Embryonic facial prominence (tissue), 1 donor: ENCODE measurements around the gene BCCIP.

ENCODE experiments used
- DNase-seq: peaks from one replicate; pipeline ENCODE4 v3.0.0-alpha.2; 2016; ENCODE audit errors: extremely low spot score

BCCIP gene

DNA sequence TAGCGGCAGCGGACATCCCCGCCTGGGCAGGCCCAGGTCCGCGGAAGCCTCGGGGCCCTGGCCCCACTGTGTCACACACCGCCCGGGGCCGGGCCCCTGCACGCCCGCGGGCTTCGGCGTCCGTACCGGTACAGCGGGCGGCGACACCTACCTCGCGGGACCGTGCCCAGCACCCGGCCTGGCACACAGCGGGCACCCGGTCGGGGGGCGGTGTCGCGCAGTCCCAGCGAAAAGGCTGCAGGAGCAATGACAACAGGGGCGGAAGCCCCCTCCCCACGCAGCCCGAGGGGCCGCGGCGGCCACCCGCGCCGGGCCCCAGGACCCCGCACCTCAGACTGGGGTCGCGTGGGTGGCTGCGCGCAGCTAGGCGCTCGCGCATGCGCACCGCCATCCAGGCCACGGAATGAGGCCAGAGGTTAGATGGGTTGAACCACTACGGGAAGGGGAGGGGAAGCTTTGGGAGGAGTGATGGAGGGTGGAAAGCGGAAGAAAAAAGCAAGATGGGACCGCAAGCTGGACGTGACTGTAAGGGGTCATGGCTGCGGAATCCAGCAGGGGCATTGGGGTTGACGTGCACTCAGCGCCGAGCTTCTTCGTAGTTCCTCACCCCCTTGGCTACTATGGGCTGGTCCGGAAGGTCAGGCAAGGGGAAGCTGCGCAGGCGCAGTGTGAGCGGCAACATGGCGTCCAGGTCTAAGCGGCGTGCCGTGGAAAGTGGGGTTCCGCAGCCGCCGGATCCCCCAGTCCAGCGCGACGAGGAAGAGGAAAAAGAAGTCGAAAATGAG is at the start of gene BCCIP, which contains the start of gene UROS:
BCCIP (plus strand) TSS at position 669 of the 785 bp plus-strand sequence; CDS start at position 681, 12 bp downstream.
UROS (minus strand) TSS at position 381 of the 785 bp plus-strand sequence. CDS start 6,759 bp downstream, outside the sequence.
- DNase-seq = peak; percentile 84

DNA sequence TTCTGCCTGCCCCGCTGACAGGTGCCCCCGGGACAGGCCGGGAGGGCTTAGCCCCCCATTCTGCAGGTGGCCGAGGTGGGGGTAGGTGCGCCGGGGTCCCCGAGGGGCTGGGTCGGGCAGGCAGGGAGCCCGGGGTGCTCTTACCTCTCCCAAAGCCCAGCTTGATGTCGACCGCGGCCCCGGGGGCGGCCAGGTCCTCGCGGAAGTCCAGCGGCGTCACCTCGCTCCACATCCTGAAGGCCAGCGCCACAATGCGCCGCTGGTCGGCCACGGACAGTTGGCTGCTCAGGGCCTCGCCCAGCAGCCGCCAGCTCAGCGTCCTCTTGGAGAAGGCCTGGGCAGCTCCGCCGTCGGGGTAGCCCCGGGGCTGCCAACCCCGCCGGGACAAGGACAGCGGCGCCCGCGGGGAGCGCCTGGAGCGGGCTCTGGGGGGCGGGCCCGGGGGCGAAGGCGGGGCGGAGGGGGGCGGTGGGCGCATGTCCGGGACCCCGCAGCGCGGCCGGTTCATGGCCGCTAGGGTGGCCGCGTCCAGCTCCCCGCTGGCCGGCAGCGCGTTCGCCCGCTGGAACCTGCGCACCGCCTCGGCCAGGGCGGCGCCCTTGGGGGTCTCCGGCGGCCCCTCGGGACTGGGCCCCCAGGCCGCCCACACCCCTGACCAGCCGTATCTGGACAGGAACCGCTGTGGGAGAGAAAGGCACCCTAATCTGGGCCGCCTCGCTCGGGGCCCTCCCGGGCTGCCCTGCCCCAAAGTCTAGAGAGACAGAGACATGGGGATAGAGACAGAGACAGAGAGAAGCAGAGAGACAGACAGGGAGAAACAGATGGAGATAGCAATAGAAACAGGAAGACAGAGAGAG is 49.4 kb upstream of the BCCIP start:
- DNase-seq = no peak

DNA sequence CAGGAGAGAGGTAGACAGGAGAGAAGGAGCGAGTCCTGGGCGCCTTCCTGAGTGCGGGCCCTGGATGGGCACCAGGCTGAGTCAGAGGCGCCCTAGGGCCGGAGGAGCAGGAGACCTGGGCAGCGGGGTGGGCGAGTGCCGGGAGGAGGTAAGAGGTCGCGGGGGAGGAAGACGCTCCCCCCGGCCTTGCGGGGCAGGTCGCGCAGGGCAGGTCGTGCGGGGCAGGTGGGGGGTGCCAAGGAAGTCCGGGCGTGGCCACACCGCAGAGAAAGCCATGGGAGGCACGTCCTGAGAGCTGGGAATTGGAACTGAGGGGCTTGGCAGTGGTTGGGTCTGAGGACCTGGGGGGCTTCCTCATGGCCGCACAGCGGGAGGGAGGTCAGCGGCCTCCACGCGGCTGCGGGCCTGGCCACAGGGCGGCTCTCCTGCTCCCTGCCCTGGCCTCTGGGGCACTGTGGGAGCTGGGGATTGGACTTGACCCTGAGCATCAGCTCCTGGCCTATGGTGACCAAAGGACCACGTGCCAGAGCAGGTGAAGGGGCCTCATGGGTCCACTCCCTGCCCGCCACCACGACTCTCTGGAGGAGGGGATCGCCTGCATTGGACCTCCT is 48.7 kb upstream of the BCCIP start:
- no peak for DNase-seq

DNA sequence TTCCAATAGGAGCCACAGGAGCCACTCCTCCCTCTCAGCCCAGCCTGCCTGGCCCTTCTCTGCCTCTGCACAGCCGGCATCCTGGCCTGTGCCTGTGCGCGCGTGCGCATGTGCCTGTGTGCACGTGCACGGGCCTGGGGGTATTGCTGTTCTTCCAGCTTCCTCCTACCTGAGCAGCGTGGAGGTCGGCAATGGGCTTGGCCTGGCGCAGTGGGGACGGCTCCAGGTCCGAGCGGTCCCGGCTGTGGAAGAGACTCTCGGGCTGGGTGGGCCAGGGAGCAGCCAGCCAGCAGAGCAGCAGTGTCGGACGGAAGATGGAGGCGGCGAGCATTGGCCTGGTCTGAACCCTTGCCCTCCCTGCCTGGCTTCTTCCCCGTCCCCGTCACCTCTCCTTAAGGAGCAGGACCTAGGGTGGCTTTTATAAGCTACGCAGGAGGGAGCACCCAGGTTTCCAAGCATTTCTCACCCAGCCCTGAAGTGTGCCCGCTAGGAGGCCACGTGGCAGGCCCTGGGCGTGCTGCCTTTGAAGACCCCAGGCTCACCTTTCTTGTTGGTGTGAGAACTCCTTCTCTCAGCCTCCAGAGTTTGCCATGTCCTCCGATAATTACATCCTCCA is 47.7 kb upstream of the BCCIP start, which contains the start of gene MMP21:
MMP21 (minus strand) TSS at position 331 of the 616 bp plus-strand sequence; CDS start at position 331, 0 bp downstream.
- no peak for DNase-seq

DNA sequence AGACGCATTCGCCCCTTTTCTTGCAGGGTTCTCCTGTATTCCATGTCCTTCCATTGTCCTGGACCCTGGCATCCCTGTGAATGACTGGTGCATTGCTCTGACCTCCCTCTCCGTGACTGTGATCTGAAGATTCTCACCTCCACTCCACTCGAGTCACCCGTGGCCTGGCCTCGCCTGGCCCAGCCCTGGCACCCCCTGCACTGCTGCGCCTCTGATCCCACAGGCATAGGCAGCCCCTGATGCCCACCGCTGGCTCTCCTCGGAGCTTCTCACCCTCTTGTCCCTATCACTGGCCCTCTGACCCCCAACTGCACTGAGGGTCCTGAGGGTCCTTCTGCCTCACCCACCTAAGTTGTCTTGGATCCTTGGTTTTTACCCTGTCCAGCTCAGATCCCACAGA is 45.5 kb upstream of the BCCIP start:
- no peak for DNase-seq

DNA sequence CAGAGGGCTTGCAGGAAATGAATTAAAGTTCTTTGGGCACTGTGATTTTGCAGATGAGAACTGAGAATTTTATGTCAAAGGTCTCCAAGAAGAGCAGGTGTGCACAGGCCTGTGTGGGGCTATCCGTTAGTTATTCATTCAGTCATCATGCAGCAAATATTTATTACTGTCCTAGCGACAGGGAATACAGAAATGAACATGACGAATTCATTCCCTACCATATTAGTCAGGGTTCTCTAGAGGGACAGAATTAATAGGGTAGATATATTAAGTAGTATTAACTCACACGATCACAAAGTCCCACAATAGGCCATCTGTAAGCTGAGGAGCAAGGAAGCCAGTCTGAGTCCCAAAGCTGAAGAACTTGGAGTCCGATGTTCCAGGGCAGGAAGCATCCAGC is 44.8 kb upstream of the BCCIP start:
- no peak for DNase-seq

DNA sequence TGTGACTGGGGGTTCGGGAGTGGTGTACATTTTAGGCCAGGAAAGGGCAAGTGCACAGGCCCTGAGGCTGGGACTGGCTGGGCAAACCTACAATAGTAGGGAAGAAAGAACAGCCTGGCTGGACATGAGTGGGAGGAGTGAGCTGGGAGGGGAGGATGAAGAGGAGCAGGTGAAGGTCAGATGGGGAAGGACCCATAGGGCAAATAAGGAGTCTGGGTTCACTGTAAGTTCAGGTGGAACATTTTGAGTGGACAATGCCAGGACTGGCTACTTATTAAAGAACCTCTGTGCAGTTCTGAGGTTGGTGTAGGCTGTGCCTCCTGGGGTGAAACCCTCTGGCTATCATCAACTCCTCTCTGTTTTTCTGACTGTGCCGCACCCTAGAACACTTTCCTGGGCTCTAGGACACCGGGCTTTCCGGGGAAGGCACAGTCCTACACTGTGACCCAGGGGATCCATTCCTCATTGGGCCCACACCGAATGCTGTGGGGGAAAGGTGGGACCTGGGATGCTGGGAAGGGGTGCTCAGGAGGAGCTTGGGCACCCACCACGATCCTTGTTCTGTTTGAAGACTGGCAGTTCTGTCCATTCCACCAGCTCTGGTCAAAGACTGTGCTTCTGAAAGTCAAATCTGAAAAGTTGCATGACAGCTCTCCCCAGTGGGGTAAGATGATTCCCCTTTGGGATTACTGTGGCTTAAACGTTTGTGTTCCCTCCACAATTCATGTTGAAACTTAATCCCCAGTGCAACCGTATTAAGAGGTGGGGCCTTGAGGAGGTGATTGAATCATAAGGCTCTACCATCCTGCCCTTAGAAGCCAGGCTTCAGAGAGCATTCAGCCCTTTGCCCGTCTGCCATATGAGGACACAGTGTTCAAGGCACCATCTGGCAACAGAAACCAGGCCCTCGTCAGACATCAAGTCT is 43.7 kb upstream of the BCCIP start:
- DNase-seq = no peak

DNA sequence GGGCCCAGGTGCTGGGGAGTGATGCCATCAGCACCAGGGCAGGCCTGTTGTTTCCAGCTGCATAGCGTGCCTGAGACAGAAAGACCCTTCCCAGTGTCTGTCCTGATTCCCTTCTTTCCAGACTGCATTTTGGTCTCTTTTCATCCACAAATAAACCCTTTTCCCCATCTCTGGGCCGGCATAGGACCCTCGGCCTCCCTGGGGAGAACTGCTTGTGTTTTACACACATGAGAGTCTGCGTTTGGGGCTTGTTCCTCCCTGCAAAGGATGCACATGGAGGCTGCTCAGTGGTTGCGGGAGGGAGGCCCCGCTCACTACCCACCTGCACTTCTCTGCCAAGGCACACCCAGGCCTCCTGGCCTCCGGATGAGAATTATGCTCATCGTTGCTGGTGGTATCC is 42.0 kb upstream of the BCCIP start:
- no peak for DNase-seq

DNA sequence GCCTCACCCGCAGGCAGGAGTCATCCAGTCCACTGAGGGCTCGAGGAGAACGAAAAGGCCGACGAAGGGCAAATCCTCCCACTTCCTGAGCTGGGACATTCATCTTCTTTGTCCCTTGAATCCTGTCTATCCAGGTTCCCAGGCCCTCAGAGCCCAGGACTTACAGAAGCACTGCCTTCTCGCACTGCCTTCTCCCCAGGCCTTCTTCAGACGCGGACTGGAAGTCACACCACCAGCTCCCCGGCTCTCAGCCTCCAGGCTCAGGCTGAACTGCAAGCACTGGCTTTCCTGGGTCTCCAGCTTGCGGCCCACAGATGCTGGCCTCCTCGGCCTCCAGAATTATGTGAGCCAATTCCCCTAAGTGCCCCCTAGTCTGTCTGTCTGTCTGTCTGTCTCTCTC is 41.3 kb upstream of the BCCIP start:
- DNase-seq = no peak

DNA sequence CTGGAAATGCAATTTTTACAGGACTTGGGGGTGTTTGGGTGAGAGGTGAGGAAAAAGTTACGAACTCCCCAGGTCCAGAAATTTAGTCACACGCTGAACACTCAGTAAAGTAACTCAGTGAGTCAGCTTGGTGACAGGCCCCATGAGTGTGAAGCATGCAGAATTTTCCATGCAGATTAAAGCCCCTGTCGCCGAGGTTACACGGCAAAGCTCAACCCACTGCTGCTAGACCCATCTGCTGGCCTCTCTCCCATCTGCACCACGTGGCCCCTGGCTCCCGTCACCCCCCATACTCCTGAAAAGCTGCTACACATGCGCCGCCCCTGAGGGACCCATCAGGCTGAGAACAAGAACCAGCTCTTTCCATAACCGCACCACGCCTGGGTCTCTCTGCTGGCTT is 40.7 kb upstream of the BCCIP start:
- no peak for DNase-seq

DNA sequence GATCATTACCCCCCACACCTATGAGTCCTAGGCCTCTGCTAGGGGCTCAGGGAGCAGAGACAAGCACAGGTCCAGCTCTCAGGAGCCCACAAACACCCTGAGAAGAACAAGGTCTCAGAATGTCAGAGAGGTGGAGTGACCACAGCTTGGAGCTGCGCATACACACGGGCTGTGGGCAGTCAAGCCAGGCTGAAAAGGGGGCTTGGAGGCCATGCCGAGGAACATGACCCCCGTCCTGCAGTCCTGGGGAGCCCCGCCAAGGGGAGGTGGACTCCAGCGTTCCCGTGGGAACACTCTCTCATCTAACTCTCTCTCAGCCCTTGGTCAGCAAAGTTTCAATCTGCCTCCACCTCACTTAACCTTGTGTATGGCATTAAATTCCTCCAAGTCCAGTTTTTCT is 39.9 kb upstream of the BCCIP start:
- DNase-seq = no peak

DNA sequence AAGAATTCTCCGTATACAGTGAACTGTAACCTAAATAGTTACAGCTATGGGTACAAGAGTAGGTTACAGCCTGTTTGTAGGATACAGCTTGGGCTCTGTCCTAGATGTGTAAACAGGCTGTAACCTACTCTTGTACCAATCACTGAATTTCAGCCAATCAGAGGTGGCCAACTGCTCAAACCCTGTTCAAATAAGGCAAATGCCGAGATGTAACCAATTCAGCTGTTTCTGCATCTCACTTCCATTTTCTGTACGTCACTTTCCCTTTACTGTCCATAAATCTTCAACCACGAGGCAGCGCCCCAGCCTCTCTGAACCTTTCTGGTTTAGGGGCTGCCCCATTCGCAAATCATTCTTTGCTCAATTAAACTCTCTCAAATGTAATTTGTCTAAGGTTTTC is 39.4 kb upstream of the BCCIP start:
- no peak for DNase-seq

DNA sequence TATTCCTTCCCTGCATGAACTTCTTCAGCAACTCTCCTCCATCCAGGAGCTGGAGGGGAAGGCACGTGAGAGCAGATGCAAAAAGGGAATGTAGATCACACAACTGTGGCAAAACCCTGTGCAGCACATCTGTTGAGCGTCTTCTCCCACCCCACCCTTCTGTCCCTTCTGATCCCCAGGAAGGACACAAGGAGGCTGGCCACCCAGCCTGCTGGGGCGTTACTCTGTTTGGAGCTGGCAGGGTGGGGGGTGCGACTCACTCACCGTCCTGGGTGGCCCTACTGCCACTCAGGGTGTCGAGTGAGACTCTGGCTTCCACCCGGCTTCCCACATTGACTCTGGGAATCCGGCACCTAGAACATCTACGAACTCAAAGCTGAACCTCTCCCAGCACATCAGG is 37.6 kb upstream of the BCCIP start:
- DNase-seq = no peak

DNA sequence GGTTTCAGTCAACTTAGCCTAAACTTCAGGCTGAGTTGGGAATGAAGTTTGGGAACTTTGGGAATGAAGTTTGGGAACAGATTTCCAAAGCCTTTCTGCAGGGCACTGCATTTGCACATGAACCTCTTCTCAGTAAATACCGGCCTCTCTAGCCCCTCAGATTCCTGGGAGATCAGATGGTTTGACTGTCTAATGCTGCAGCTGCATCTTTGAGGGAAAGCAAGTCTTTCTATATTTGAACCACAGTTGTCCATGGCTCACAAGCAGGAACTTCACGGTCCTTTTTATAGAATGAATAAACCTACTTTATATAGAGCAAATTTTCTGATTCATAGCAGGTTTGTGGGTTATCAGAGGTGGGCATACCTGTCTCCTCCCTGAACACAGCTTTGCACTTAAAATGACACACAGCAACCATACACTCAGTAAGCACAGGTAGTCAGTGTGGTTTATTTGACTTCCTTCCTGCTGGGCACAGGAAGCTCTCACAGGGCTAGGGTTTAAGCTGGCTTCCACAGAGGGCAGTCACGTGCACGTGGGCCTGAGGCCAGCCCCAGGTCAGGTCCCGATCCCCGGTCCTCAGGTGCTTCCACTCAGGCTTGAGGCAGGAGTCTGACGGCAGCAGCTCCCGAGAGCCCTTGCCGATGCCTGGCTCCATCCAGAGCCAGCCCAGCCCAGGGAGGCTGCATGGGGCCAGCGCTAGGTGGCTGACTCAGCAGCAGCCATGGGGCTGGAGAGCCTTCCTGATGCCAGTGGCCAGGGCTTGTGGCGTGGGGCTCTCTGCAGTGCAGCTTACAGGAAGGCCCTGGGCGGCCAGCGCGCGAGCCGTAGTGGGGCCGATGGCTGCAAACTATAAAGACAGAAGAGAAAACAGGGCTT is 35.0 kb upstream of the BCCIP start:
- DNase-seq = no peak

DNA sequence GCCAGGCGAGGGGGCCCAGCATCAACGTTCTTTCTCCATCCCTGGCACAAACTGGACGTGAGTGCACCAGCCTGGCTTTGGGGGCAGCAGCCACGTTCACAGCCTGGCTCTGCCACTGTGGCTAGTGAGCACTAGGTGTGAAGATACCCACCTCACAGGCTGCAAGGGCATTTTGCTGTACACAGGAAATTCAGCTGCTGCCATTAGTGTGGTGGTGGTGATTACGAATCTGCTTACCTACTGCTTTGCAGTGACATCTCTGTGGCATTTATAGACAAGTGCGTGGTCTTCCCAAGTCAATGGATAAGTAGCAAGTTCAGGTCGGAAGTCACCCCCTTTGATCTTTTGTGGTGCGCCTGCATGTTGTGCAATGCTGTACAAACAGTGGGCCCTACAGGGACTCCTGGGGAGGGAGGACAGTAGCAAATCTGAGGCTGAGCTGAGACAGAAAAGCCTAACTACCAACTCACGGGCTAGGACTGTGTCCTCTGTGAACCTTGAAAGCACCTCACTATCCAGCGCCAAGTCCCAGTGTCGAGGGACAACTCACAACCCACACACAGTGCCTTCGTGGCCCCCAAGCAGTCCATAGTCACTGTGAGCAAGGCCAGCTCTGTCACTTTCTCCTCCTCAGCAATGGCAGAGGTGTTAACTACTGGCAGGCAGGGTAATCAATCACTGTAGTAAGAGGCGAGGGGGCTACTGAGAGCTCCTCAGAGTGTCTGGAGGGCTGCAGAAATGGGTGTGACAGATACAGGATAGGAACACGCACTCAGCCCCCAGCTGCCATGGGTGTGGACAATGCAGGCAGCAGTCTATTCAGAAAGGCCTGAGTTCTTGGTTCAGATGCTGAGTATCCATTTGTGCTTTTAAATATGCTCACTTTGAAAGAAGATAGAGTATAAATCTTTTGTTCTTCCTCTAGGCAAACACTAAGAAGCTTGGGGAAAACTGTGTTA is 30.7 kb upstream of the BCCIP start:
- no peak for DNase-seq

DNA sequence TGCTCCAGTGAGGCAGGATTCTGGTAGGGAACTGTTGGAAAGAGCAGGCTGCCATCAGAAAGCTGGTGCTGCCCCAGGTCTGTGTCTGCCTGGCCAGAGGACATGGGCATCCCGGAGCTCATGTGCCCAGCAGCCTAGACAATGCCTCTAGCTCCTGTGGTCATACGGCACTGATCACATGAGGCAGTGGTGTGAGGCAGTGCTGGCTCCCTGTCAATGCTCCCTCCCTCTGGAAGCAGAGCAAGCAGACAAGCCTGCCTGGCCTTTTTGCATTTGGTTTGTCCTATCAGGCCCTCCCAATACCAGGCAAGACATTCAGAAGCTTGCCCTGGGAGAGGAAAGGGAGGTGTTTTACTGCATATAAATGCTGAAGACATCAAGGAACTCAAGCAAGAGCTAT is 28.2 kb upstream of the BCCIP start:
- DNase-seq = no peak

DNA sequence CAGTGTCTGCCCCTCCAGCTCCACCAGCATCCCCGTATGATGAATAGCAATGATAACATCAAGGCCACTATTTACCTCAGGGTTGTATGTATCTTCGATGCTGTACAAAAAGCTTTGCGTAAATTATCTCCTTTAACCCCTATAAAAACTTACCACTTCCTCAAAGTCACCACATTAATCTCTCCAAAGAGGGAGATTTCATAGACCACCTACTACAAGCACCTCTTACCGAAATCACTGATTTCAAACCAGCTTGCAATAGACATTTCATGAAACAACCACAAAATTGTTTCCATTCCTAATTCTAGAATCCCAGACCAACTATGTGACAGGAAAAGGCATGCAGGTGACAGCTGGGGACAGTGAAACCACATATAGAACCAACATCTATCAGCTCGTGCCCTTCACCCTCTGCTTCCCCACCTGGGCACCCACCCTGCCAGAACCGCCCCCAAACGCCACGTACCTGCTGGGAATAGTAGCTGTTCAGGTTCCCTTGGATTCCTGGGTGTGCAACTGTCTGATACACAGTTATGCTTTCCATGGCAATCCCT is 27.6 kb upstream of the BCCIP start:
- DNase-seq = no peak

DNA sequence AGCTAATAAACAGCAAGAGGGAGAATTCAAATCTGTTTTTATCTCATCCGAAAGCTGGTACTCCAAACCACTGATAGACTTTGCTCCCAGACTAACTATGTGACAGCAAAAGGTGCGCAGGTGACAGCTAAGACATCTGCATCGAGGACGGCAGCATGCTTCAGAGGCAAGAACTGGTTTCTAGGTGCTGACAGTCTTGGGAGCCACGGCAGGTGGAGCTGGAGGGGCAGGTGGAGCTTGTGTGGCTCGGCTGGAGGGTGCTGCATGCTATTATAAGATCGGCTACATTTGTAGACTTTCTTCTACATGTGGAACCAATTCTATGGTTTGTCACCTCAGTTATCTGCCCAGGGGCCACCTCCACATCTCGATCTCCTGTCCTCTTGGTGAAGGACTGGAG is 25.9 kb upstream of the BCCIP start:
- DNase-seq = no peak
